HG02943 (cell line): ENCODE results near the gene CEP85.
"Not testable (repeated sequence)": the region's sequence is repeated elsewhere in the genome, so short reads cannot be mapped to it uniquely, and the experiment has no call there.

Experiments used
- ATAC-seq: cut with Tn5 transposase; IDR thresholded peaks from one replicate; pipeline ENCODE4 v1.9.1; 2021; ENCODE audit warnings: mild to moderate bottlenecking, low read depth, moderate library complexity; ENCODE audit not compliant: unreplicated experiment

Gene CEP85

DNA sequence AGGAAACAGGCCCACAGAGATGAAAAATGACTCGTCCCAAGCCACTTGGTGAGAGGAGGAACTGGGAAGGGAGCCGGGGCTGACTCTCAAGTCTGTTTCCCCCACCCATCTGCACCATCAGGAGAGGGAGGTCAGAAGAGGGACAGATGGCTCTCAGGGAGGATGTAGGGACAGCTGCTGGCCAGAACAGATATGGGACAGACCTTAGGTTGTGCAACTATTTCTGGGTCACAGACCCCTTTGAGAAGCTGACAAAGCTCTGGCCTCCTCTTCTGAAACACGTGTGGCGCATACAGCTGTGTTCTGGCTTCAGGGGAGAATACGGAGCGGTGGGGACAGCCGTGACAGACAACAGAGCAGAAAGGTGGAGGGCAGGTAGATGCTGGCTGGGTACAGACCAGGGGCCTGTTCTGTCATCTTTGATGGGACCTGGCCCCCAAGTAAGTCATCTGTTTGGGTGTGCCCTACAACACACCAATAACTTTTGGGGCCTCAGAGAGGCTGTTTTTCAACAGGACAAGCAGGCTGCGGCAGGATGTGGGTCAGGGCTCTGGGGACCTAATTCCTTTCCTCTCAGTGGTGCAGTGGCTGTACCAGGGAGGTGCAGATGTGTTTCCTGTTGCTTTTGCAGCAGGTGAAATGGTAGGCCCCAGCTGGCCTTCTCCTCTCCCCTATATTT, 53.2 kb downstream of the CEP85 start:
- ATAC-seq, result no peak

DNA sequence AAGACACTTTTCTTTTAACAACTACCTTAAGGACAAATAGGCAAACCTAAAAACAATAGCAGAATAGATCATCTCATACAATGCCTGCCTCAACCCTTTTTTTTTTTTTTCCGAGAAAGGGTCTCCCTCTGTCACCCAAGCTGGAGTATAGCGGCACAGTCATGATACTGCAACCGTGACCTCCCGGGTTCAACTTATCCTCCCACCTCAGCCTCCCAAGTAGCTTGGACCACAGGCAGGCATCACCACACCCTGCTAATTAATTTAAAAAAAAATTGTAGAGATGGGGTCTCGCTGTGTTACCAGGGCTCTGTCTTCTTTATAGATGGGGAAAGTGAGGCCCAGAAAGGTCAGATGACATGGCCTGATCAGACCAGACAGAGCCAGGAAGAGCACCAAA, 53.8 kb downstream of the CEP85 start:
- no peak for ATAC-seq

DNA sequence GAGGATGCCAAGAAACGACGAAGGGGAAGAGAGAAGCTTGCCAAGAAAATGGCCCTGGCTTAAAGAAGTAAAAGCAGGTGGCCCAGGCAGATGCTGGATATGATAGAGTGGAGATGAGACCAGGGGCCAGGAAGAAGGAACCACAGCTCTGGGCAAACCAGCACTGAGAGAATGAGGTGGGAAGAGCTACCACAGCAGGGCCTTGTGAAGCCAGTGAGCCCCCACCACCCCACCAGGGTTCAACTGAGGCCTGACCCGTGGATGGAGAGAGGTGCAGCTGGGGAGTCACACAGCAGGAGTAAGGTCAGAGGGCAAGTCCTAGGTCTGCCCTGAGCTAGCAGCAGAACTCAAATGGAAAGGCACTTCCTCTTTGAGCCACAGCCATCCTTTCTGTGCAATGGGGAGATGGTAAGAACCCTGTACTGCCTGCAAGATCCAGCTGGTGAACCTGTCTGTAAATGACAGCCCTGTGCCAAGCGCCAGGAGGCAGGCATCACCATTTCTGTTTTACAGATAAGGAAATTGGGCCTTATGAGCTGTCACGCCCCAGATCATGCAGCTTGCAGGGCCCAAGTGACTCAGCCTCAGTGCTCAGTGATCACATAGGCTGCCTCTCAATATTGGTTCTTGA, 54.4 kb downstream of the CEP85 start:
- no peak for ATAC-seq

DNA sequence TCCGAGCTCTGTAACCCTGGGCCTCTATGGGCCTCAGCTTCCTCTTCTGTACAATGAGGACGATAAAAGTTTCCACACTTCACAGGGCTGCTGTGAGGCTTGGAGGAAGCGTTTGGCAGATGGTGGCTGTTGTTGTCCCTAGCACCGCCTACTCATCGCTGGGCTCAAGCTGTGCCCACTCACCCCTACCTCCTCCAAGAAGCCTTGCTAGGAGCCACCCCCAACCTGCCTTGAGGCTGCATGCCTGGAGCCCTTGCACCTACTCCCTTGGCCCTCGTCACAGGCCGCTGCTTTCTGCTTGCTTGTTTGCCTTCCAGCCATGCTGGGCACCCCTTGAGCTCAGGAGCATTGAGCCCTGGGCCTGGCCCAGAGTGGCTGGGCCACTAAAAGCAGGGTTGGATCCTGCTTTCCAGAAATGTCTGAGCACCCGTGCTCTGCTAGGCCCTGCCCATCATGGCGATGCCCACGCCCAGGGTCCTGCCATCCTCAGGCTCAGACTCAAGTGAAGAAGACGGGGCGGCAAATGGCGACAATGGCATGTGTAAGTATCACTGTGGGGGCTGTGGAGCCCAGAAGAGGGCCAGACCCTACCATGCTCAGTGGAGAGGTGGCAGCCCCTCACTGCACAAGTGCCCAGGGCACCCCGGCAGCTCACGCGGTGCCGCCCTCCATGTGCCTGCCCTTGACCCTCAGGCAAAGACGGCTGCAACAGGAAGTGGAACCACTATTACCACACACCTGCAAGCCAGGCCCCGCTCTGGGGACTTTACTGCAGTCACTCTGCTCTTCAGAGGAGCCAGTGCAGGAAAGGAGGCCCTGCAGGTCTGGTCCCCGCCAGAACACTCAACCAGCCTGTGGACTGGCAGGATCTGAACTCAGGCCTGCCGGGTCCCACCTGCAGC, 55.4 kb downstream of the CEP85 start:
- ATAC-seq, result peak; percentile 44

DNA sequence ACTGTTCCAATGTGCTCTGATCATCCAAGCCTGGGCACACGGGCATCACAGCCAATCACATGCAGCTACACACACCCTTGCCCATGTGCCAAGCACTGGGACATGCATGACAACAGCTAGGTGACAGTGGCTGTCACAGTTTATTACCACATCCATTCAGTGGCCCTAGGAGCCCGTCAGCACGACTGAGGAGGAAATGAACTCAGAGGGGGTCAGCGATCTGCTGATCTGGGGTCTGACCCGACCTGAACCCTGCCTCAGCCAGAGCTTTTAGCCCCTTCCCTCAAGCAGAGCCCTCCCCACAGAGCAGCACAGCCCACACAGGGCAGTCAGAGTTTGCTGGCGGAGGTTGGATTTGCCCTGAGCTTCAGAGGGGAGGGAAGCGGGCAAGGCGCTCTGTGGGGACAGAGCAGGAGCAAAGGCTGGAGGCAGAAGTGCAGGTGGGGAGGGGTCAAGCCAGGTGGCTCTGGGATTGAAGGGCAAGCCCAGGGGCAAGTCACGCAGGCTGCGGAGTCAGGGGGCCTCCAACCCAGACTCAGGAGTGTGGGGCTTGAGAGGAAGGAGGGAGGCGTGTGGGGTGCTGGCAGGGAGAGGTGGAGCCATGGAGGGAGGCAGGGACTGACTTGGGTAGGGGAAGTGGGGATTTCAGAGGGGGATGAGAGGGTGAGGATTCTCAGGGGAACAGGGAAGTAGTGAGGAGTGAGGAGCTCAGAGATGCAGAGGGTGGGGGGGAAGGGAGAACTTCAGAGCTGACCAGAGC, 56.3 kb downstream of the CEP85 start:
- ATAC-seq, result no peak

DNA sequence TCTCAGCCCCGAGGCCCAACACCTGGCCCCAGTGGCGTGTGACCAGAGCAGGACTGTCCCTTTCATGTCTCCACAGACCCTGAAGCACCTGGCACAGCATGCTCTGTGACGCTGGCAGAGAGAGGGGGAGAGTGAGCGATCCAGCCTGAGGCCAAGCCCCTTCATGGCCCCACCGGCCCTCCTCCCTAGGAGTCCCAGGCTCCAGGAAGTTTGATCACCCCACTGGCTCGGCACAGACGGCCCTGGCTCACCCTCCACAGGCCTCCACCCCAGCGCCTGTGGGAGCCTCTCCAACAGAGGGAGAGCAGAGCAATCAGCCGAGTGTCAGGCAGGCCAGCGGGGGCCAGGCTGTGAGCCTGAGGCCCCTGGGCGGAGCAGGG, 56.9 kb downstream of the CEP85 start:
- no peak for ATAC-seq

DNA sequence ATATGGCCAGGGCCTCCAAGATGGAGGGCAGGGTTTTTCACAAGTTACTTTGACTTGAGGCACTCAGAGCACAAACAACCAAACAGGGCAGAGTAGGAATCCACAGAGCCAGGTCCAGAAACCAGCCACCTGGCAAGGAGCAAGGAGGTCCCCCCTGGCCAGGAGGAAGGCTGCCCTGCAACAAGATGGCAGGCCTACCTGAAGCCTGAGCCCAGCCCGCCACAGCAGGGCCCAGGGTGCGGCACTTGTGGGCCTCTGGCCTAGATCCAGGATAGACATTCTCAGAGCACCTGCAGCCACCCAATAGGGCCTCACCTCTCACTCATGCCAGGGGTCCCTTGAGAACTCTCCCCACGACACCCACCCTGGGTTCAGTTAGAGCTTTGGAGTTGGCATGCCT, 57.4 kb downstream of the CEP85 start:
- ATAC-seq, result no peak

DNA sequence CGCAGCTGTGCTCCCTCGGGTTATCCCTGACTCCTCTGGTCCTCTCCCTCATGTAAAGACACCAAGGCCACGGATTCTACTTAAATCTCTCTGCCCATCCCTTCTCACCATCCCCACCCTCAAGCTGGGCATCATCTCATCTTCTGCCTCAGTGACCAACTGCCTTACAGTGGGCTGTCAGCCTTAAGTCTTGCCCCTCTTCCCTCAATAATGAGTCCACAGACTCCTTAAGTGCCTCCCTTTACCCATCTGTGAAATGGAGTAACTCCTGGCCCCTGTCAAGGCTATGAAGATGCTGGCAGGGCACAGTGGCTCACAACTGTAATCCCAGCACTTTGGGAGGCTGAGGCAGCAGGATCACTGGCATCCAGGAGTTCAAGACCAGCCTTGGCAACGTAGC, 57.9 kb downstream of the CEP85 start:
- ATAC-seq, result no peak

DNA sequence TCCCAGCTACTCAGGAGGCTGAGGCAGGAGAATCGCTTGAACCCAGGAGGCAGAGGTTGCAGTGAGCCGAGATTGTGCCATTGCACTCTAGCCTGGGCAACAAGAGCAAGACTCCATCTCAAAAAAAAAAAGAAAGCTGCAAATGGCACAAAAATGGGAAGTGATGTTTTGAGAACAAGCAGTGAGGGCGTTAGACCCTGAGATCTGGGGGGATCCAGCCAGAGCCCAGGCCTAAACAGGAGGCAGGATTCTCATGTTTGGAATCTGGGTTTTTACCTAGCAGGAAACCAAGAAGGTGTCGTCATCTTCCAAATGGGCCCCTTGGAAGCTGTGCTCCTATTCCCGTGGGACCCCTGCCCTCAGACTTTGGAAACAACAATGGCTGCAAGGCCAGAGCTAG, 58.7 kb downstream of the CEP85 start:
- ATAC-seq, result not testable (repeated sequence)

DNA sequence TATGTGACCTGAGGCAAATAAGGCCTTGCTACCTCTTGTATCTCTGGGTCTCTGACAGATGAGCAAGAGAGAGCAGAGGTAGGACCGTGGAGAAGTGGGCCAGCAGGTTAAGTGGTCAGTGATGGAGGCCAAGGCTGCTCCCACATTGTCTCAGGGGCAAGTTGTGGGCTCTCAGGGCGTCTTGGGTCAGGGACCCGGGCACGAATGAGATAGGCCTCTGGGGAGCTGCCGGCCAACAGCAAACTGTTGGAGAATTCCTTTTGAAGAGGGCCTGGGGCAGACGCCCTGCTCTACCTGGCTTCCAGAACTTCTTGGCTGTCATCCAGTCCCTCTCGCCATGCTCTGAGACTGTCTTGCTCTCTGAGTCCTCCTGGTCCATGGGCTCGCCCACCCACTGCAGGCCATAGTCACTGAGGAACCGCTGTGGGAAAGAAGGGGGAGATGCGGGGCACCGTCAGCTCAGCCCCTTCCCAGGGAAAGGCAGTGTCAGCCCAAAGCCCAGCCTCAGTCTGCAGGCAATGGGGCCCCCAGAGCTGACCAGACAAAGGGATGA, 60.0 kb downstream of the CEP85 start:
- ATAC-seq, result no peak

DNA sequence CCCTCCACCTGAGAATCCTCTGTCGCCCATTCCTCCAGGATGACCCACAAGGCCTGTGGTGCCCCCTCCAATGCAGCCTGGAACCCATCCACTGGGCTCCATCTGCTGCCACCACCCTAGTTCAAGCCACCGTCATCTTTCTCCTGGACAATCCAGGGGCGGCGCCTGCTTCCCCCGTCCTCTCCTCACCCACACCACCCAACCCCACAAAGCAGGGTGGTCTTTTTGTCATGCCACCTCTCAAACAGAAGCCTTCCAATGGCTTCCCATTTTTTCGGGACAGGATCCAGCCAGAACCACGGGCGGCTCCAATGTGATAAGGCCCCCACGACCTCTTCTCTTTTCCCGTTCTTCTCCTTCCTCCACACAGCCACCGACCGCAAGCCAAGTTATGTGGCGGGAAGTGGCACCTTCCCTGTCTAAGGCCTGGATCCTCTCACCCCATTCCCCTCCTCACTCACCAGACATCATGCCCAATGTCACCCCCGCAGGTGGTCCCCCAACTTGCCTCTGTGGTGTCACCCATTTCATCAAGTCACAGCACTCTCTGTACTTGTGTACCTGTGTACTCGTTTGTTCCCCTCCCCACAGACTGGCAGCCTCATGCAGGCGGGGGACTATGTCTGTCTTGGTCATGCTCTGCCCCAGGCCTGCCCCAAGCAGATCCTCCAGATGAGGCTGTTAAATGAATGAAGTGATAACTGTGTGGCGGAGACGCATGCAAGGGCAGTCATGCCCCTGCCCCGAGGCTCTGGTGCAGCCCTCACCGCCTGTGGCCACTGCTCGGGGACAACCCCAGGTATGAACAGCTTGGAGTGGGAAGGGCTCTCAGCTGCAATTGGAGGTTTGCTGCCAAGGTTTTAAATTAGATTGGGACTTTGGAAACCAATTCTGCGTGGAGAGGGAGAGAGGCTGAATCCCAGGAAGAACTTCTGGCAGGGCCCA, 61.5 kb downstream of the CEP85 start:
- ATAC-seq, result no peak

DNA sequence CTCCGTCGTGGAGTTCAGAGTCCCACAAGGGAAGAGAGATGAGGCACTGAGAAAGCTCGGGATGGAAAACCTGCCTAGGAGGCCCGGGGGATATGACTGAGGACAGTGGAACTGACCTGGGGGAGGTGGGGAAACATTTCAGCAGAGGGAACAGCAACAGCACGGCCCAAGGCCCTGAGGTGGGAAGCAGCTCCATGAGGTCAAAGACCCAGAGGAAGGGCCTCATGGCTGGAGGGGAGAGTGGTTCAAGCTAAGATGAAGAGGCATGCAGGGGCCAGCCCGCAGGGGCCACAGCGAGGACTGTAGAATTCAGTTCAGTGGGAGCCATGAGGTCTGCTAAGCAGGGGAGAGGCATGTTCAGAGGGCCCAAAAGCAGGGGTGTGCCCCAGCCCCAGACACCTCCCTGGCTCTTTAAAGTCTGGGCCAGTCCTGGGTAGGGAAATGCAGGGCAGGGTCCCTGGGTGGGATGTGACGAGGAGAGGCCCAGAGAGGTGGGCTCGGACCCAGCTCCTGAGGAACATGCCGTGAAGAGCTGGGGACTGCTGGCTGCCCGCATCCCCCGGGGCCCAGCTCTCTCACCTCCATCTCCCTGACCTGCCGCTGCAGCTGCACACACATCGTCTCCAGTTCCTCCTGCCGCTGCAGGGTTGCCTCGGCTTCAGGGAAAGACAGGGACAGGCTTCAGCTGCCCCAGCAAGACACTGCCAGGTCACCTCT, 62.5 kb downstream of the CEP85 start:
- no peak for ATAC-seq

DNA sequence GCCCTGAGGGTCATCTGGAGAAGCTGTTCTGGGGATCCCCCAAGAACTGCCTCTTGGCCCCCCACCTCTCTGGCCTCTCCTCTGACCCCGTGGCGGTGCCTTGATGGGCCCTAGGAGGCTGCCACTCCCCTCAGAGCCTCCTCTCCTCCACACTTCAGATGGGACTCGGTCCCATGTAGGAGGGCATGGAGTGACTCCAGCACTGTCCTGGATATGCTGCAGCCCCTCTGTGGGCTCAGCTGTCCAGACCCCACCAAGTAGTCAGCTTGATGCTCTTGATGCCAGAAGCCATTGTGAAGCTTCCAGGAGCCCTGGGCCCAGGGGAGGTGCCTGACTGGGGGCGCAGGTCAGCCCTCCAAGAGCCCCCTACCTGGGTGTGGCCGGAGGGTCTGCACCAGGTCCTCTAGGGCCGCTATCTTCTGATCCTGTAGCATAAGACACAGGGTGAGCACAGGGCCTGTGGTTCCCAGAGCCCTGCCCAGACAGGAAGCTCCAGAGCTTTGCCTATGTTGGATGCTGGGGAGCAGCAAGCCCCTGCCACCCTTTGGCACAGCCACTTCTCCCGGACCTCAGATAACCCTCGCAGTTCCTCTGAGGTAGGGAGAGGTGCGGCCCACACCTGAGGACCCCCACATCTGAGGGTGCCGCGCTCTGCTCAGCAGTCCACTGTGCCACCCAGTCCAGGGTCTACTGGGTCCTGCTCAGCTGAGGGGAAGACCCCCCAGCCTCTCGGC, 63.2 kb downstream of the CEP85 start:
- no peak for ATAC-seq

DNA sequence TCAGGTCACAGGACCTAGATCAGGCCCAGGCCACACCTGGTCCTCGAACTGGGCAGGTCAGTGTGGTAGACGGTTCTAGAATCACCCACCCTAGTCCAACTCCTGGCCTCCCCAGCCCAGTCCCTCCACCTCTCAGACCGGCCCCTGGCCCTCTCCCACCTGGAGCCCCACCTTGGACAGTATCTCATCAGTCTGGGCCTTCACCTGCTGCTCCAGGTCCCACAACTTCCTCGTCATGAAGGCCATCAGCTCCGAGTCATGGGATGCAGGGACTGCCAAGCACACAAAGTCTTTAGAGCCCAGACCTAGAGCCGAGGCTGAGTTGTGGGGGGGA, 63.8 kb downstream of the CEP85 start:
- ATAC-seq, result no peak

DNA sequence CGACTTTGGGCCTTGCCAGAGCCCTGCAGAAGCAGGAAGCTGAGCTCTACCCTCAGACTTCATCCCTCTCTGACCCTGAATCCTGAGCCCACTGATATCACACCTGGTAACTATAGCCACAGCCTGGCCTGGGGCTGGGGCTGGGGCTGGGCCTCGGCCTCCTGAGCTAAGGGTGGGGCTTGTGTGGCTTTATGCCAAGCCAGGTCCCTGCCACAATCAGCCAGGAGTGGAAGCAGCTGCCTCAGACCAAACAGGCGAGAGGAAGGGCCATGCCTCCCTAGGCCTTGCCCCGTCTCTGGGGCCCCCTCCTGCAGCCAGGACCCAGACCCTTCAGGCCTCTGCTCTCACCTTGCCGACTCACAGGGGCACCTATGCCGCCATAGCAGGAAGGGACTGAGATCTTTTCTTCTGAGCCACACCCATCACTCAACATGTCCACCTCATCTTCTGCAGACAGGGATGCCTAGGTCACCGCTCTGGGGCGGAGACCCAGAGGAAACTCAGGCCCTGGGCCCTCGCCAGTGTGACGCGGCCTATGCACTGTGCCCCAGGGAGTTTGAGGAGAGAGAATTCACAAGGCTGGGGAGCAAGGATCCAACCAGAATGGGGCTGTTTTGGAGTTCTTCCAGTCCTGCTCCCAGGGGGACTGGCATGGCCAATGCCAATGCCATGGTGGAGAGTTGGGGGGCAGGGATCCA, 66.7 kb downstream of the CEP85 start:
- no peak for ATAC-seq

DNA sequence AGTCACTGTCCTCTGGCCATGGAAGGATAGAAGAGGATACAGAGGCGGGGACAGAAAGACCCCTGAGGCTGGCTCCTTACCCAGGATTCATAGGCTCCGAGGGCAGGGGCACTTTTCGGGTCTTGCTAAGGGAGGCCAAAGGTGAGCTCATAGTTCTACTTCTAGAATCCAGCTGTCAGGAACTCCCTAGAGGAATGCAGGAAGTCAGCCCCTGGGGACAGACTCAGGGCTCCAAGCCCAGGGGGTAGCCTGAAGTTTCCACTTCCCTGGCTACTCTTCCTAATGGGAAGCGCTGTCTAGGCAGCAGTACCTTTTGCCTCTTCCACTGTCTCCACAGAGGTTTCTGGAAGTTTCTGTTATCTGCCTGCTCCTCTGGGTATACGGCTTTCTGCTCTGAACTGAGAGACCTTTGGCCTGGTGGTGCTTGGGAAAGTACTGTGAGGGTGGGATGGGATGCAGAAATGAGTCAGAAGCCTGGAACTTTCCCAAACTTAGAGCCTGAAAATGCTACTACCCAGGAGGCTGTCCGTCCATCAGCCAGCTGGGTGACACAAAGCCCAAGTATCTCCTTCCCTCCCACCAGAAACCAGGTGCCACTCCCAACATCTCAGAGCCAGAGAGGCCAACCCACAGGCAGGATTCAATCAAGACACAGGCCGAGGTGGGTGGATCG, 68.9 kb downstream of the CEP85 start:
- ATAC-seq, result no peak

DNA sequence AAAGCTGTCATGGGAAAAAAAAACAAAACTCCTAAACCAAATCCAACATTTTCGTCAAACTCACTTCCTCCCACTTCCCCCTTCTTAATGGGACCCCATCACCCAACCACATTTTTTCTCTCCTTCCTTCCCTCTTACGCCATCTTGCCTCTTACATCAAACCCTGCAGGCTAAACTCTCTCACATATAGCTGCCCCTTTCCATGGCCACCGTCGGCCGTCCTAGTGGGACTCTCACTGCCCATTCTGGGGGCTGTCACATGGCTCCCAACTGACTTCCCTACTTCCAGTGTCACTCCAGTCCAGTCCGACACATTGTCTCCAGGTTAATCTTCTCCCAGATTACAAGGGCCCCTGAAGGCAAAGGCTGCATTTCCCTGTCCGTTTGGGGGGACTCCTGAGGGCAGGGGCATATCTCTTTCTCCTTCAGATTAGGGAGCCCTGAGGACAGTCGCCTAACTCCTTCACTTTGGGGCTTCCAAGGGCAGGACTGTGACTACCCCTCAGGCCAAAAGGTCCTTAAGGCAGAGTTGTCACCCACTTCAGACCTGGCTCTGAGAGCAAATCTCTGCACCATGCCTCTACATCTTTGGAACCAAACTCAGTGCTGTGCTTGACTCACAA, 71.8 kb downstream of the CEP85 start:
- ATAC-seq, result peak; percentile 16
